ENCODE data around the gene KIF13A. TPM values are rescaled to one million over a fixed set of nuclear protein-coding genes. Genes with fewer than 3 reads are reported as not detected.
"Not testable (repeated sequence)": the region's sequence is repeated elsewhere in the genome, so short reads cannot be mapped to it uniquely, and the experiment has no call there.

KIF13A gene
- total and polyA plus RNA-seq, 10 donors: 3.7 to 32.0 (median 19.9) TPM

GRCh38 chr6:17758119-17758518, 229.3 kb downstream of the KIF13A start:
- WGBS, 5 donors: 86 to 95% (median 90%) methylated on average over 6 of the region's 6 CpGs
- intact Hi-C loops (cut with DNase I; ENCODE audit: low total_unique reads): no loop called here
- TF ChIP-seq POLR2A (IDR thresholded peaks at IDR 0.05) (no peak), POLR2AphosphoS5 (IDR thresholded peaks at IDR 0.05) (no peak), CTCF (IDR thresholded peaks at IDR 0.05 in 8 of 11, conservative IDR thresholded peaks at IDR 0.05 in 3 of 11) (no peak)
- H3K9me3 ChIP-seq: no peaks in the 10 kb centered on the region
- H3K4me1 ChIP-seq: no peaks in the 10 kb centered on the region
- H3K36me3 ChIP-seq: peaks cover 0 to 42% (median 3%) of the 10 kb centered on the region in 6 donors
- H3K27ac ChIP-seq: no peak overlapping the region
- no peak overlapping the region for H3K4me3 ChIP-seq
- H3K27me3 ChIP-seq (replicated peaks in 1 of 7): no peaks in the 10 kb centered on the region
- DNase-seq: no peak

- Histone ChIP-seq H3K9me3 (no peaks in the 10 kb centered on the region), H3K4me3 (no peak overlapping the region), H3K27me3 (replicated peaks in 1 of 7) (no peaks in the 10 kb centered on the region), H3K27ac (no peak overlapping the region), H3K36me3 (peaks cover 0 to 7% (median 0%) of the 10 kb centered on the region in 6 donors), H3K4me1 (no peaks in the 10 kb centered on the region)
- WGBS, 5 donors: 71 to 90% (median 82%) methylated on average over 3 of the region's 3 CpGs
- DNase-seq: no peak
- intact Hi-C loops (cut with DNase I; ENCODE audit: low total_unique reads): no loop called here
- TF ChIP-seq CTCF (IDR thresholded peaks at IDR 0.05 in 8 of 11, conservative IDR thresholded peaks at IDR 0.05 in 3 of 11): no peak
- TF ChIP-seq POLR2AphosphoS5 (IDR thresholded peaks at IDR 0.05): no peak
- no peak for TF ChIP-seq POLR2A (IDR thresholded peaks at IDR 0.05)
These were observed 233.2 kb downstream of the KIF13A start for GRCh38 chr6:17754254-17754653.

- not testable (repeated sequence) for DNase-seq, H3K4me3 ChIP-seq
- 91 to 99% (median 96%) methylated on average over 14 to 35 of the region's 35 CpGs for WGBS, 5 donors
These were observed 242.1 kb downstream of the KIF13A start for GRCh38 chr6:17745324-17745723.

GRCh38 chr6:17744757-17745308, 242.6 kb downstream of the KIF13A start:
- H3K4me1 ChIP-seq; H3K36me3 ChIP-seq; DNase-seq; intact Hi-C loops (cut with DNase I; ENCODE audit: low total_unique reads); H3K9me3 ChIP-seq; H3K4me3 ChIP-seq; H3K27ac ChIP-seq: not testable (repeated sequence)
- H3K27me3 ChIP-seq (replicated peaks in 1 of 7): peaks cover 0 to 13% (median 0%) of the 10 kb centered on the region in 7 donors
- 85 to 97% (median 95%) methylated on average over 12 to 13 of the region's 13 CpGs for WGBS, 5 donors

More at GRCh38 chr6:17745324-17745723, 242.1 kb downstream of the KIF13A start:
- peaks cover 0 to 13% (median 0%) of the 10 kb centered on the region in 7 donors for H3K27me3 ChIP-seq (replicated peaks in 1 of 7)
- H3K4me1 ChIP-seq; H3K36me3 ChIP-seq; H3K9me3 ChIP-seq; intact Hi-C loops (cut with DNase I; ENCODE audit: low total_unique reads); H3K27ac ChIP-seq: not testable (repeated sequence)

- intact Hi-C loops (cut with DNase I; ENCODE audit: low total_unique reads): no loop called here
- no peaks in the 10 kb centered on the region for H3K36me3 ChIP-seq
- no peak for DNase-seq
- no peaks in the 10 kb centered on the region for H3K4me1 ChIP-seq
- no peak overlapping the region for H3K4me3 ChIP-seq
- no peak overlapping the region for H3K27ac ChIP-seq
- WGBS, 5 donors: 53 to 73% (median 55%) methylated on average over 11 of the region's 11 CpGs
- TF ChIP-seq CTCF (IDR thresholded peaks at IDR 0.05 in 8 of 11, conservative IDR thresholded peaks at IDR 0.05 in 3 of 11) (no peak), POLR2AphosphoS5 (IDR thresholded peaks at IDR 0.05) (no peak)
- H3K9me3 ChIP-seq: peaks cover 0 to 9% (median under 1%) of the 10 kb centered on the region in 8 donors
- H3K27me3 ChIP-seq (replicated peaks in 1 of 7): peaks cover 0 to 13% (median 0%) of the 10 kb centered on the region in 7 donors
These were observed 243.2 kb downstream of the KIF13A start for GRCh38 chr6:17744019-17744756.

Data from spleen (tissue), 11 donors.